22Rv1 (cell line): Measurements from ENCODE around the gene F10.

Experiments used
- CTCF ChIP-seq: fragments of 450-650 bp; IDR thresholded peaks from 2 replicates; pipeline ENCODE4 v1.5.1; 2017; ENCODE audit warnings: mild to moderate bottlenecking
- ZFX ChIP-seq: fragments of 450-650 bp; IDR thresholded peaks from 2 replicates; pipeline ENCODE4 v1.6.1; 2017; ENCODE audit warnings: antibody characterized with exemption, borderline replicate concordance

GRCh38 chr13:113089693-113090414 lies 32.7 kb upstream of the F10 start:
- TF ChIP-seq CTCF (no peak), ZFX (no peak)
